Right lobe of liver (tissue), 4 donors: Measurements from ENCODE around the gene GAN.

Experiments
- CTCF ChIP-seq, 4 donors: fragments of 200-600 bp in 3 of 4; fragments of 450-650 bp in 1 of 4; IDR thresholded peaks; one replicate each; pipeline versions ENCODE4 v1.5.1 to v1.8.0; 2016 to 2022; ENCODE audit warnings: antibody characterized with exemption in 4 of 4, mild to moderate bottlenecking in 2 of 4
- POLR2A ChIP-seq: fragments of 450-650 bp; IDR thresholded peaks from one replicate; pipeline ENCODE4 v1.6.1; 2017; ENCODE audit warnings: antibody characterized with exemption, mild to moderate bottlenecking
- donor health status: DM: no; HTN: no; CAD: no.
- donor health status: DM: no; HTN: no; CAD: no.
- donor health status: DM: no; HTN: yes; CAD: no.

GRCh38 chr16:81333356-81333755 is 18.6 kb downstream of the GAN start:
- no peak for TF ChIP-seq POLR2A
- no peak for TF ChIP-seq CTCF (IDR thresholded peaks at IDR 0.05)
